Islet of Langerhans (tissue), 1 donor: ENCODE measurements around the gene WDR3.

ENCODE experiments used
- FAIRE-seq: peaks from one replicate; lab custom pipeline; 2011; peaks lifted over from hg19 to GRCh38; lab: Jason Lieb, UNC

WDR3 gene

GRCh38 chr1:117952386-117952785 lies 22.8 kb downstream of the WDR3 start:
- FAIRE-seq, result no peak

- FAIRE-seq, result no peak
Measured at GRCh38 chr1:117959364-117959763, 29.8 kb downstream of the WDR3 start.

- no peak for FAIRE-seq
Measured at GRCh38 chr1:117964290-117965038, 34.9 kb downstream of the WDR3 start.

- no peak for FAIRE-seq
Measured at GRCh38 chr1:117967477-117967876, 37.9 kb downstream of the WDR3 start.

GRCh38 chr1:117967881-117968280 lies 38.3 kb downstream of the WDR3 start:
- FAIRE-seq, result no peak

GRCh38 chr1:117970252-117970651 lies 40.7 kb downstream of the WDR3 start:
- FAIRE-seq, result no peak

GRCh38 chr1:117971777-117972176 lies 42.2 kb downstream of the WDR3 start:
- FAIRE-seq, result no peak

GRCh38 chr1:117976381-117976780 lies 46.8 kb downstream of the WDR3 start:
- FAIRE-seq, result no peak

- FAIRE-seq, result no peak
Measured at GRCh38 chr1:117981455-117982192, 52.1 kb downstream of the WDR3 start.

- no peak for FAIRE-seq
Measured at GRCh38 chr1:117985239-117985638, 55.7 kb downstream of the WDR3 start.

- FAIRE-seq, result no peak
Measured at GRCh38 chr1:117985973-117986372, 56.4 kb downstream of the WDR3 start.

GRCh38 chr1:118004312-118004711 lies 74.8 kb downstream of the WDR3 start:
- no peak for FAIRE-seq

GRCh38 chr1:118007391-118007790 lies 77.9 kb downstream of the WDR3 start:
- no peak for FAIRE-seq

GRCh38 chr1:118008011-118008410 lies 78.5 kb downstream of the WDR3 start:
- FAIRE-seq, result no peak

GRCh38 chr1:118012515-118013124 lies 83.1 kb downstream of the WDR3 start:
- no peak for FAIRE-seq

GRCh38 chr1:118013336-118013735 lies 83.8 kb downstream of the WDR3 start:
- no peak for FAIRE-seq

- FAIRE-seq, result no peak
Measured at GRCh38 chr1:118013938-118014337, 84.4 kb downstream of the WDR3 start.
